ENCODE results near the gene ZCCHC3.
"Not testable (repeated sequence)": the region's sequence is repeated elsewhere in the genome, so short reads cannot be mapped to it uniquely, and the experiment has no call there.

ZCCHC3 gene

DNA sequence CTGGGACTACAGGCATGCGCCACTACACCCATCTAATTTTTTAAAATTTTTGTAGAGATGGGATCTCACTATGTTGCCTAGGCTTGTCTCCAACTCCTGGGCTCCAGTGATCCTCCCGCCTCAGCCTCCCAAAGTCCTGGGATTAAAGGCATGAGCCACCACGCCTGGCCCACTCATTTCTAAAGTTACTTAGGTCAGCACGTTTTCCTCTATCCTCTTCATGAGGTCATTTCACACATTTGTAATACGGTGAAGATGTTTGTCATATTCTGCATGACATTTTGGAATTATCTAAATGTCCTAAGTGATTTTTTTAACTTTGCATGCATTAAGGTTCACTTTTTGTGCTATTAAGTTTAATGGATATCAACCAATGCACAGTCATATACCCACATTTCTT lies 16.0 kb downstream of the ZCCHC3 start:
- DNase-seq (no peak), ATAC-seq (no peak)

DNA sequence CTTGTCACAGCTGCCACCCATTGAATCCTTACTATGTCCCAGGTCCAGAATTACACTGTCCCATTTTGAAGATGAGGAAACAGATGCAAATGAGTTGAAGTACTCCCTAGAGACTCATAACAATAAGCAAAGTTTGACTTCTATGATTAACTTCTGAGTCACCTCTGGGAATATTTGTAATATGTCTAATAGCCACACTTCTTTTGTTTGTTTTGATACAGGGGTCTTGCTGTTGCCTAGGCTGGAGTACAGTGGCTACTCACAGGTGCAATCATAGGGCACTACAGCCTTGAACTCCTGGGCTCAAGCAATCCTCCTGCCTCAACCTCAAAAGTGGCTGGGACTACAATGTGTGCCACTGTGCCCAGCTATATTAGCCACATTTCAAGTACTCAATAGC lies 16.6 kb downstream of the ZCCHC3 start:
- ATAC-seq (no peak), DNase-seq (no peak)

- ATAC-seq = no peak
- DNase-seq = no peak
These were observed 19.1 kb downstream of the ZCCHC3 start for GRCh38 chr20:316316-317068.

GRCh38 chr20:324177-325044 lies 27.0 kb downstream of the ZCCHC3 start:
- peak; percentile 71 for ATAC-seq
- DNase-seq = peak; percentile 97

DNA sequence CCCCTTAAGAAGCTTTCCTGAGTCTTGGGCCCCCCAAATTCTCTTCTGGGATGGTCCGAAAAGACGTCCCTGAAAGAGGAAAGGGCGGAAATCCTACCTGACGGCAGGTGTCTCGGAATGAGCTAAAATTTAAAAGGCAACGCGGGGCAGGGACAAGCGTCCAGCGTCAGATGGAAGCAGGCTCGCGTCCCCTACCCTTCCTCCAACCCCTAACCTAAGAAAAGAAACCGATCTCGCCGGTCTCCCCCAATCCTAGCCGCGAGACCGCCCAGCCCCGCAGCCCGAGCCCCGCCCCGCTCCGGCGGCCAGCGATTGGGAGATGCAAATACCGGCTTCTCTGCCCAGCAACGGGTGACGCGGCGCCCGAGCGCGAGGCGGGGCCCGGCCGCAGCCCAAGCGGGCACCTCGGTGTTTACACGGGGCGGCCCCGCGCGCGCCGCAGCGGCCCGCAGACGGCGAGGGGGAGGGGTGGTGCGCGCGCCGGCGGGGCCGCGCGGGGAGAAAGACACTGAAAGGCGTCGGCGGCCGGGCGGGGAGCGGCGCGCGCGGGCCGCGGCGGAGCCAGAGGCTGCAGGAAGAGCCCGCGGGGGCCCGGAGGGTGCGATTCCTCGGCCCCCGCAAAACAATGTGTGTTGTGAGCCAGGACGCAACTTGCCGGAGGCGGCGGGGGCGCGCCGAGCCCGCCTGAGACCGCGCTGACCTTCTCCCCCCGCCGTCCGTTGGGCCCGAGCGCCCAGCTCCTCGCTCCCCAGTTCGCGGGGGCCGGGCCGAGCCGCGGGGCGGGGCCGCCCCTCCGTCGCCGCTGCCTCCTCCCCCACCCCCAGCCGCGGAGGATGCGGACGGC lies 27.9 kb downstream of the ZCCHC3 start, which contains the start of gene SOX12:
TSS of gene SOX12 (plus strand) at position 508 of the 844 bp plus-strand sequence. CDS start 373 bp downstream, outside the sequence.
- peak; percentile 74 for ATAC-seq
- DNase-seq = peak; percentile 99

- no peak for ATAC-seq
- DNase-seq = peak; percentile 65
These were observed 28.7 kb downstream of the ZCCHC3 start for GRCh38 chr20:325889-326644.

DNA sequence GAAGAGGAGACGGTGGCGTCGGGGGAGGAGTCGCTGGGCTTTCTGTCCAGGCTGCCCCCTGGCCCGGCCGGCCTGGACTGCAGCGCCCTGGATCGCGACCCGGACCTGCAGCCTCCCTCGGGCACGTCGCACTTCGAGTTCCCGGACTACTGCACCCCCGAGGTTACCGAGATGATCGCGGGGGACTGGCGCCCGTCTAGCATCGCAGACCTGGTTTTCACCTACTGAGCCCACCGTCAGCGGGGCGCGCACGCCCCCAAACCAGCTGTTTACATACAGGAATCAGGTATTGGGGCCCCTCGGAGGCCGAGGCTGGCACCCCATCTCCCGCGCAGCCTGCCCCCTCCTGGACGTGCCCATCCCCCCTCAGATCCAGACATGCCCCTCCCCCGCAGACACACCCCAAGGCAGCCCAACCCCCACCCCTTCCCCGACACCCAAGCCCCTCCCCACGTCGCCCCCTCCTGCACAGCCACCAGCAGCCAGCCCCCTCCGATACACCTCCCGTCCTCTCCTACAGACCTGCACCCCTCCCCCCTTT lies 29.3 kb downstream of the ZCCHC3 start:
- ATAC-seq = no peak
- DNase-seq = no peak

DNA sequence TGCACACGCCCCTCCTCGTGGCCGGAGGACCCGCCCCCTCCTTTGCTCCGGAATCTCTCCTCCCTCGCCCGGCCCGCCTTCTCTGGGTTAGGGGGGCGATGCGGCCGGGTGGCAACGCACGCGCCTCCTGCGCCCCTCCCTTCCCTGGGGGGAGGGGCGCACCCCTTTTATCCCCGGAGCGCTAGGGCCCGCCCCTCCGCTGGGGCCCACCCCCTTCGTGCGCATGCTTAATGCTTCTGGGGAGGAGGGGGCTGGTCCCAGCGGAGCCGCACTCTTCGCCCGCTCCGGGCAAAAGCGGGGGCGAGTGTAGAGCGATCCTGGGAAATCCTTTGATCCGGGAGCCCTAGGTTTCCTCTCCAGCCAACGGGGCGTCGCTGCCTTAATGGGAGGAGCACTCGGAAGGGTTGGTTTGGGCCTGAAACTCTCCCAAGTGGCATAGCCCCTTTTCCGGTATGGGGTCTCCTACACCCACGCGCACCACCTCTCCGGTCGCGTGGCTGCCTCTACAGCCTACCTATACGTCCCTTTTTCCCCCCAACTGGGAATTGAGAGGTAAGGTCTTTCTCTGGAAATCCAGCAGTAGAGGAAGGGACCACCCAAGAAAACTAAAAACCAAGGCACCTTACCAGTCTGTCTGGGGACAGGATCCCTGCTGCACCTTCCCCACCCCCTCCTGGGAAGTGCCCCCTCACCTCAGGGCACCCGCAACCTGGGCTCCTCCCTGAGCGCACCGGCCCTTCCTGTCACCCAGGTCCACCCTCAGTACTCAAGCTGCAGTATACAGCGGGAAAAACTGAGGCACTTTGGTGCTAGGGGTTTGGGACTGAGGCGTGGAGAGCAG lies 30.0 kb downstream of the ZCCHC3 start:
- ATAC-seq (peak; percentile 20), DNase-seq (peak; percentile 87)

DNA sequence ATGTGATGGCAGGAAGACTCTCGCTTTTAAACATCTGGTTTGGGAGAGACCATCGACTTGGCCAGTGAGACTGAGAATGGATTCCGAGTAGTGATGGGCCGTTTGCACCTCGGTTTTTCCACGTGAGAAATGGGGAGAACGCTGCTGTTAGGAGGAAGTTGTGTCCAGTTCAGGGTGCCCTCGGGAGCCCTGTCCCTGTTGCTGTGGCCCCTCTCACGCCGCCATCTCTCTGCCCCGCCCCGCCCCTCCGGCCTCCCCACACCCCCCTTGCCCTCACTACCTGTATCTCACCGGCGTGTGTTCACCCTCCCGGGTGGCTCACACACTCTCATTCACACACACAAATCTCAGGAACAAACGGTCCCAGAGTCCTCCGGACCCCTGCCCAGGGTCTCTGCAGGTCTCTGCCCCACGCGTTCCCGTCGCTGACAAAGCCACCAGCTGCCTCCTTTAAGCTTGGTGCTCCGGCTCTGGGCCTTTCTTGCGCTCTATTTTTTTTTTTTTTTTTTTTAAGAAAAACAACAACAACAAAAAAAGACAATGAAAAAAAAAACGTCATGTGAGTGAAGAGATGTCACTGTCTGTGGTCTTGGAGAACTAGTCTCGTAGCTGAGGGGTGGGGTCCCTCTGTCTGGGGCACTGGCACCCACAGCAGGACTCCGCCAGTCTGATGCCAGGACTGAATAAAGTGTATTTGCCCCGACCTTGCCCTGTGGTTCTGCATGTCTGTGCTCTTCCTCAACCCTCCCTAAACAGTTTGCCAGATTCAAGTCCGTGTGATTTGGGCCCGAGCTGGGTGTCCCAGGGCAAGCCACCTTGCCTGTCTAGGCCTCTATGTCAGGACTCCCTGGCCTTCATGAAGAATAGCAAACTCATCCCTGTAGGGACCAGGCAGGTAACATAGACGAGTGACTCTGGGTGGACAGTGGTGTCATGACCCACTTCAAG lies 30.9 kb downstream of the ZCCHC3 start:
- ATAC-seq = no peak
- DNase-seq = no peak

GRCh38 chr20:328975-329695 lies 31.8 kb downstream of the ZCCHC3 start:
- no peak for ATAC-seq
- DNase-seq = no peak

GRCh38 chr20:329851-330232 lies 32.5 kb downstream of the ZCCHC3 start:
- ATAC-seq = no peak
- DNase-seq = no peak

GRCh38 chr20:330233-331149 lies 33.1 kb downstream of the ZCCHC3 start:
- ATAC-seq = peak; percentile 61

GRCh38 chr20:334578-334977 lies 37.2 kb downstream of the ZCCHC3 start:
- no peak for DNase-seq
- ATAC-seq = no peak

More at GRCh38 chr20:330233-331149, 33.1 kb downstream of the ZCCHC3 start:
- peak; percentile 69 for DNase-seq

GRCh38 chr20:336040-336439 lies 38.7 kb downstream of the ZCCHC3 start:
- DNase-seq, ATAC-seq: not testable (repeated sequence)

DNA sequence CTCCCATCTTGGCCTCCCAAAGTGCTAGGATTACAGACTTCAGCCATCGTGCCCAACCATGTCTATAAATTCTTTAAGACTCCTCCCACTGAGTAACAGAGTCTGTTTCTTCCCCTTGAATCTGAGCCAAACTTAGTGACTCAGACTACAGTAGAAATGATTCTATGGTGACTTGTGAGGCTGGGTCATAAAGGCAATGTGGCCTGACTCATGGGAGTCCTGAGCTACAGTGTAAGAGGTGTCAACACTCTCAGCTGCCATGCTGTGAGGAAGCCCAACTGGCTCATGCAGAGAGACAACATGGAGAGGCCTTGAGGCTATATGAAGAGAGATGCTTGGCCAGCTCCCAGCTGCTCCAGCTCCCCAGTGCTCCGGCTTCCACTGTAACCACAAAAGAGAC lies 44.3 kb downstream of the ZCCHC3 start:
- ATAC-seq (peak; percentile 92), DNase-seq (peak; percentile 51)

DNA sequence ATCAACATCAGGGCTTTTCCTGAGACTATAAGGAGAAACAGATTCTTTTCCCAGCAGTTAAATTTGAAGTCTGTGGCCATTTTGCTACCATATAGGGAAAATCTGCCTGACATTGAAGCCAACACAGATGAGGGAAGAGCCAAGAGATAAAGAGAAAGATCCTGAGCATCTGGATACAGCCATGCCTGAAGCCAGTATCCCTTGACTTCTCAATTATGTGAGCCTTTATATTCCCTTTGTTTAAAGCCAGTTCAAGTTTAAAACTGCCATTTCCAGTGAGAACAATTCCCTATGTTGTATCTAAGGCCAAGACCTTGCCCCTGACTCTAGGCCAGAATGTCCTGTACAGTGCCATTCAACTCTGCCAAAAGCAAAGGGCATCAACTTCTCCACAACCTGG lies 45.7 kb downstream of the ZCCHC3 start:
- no peak for DNase-seq
- ATAC-seq = no peak

GRCh38 chr20:346033-346639 lies 48.8 kb downstream of the ZCCHC3 start:
- ATAC-seq (no peak), DNase-seq (no peak)
